ENCODE measurements around the gene HAUS7.

Gene HAUS7

DNA sequence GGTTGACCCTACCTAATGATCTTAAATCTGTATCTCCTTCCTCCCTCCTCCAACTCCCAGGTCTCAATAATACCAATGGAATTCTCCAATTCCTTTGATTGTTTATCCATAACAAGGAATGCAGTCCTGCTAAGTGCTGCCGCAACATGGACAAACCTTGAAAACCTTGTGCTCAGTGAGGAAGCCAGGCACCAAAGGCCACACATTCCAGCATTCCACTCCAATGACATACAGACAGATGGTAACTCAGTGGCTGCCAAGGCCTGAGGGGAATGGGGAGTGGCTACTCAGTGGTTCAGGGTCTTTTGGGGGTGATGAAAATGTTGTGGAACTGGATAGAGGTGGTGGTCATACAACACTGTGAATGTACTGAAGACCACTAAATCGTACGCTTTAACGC lies 10.4 kb downstream of the HAUS7 start:
- Histone ChIP-seq H3K79me2 (ENCODE audit: insufficient read depth, low read depth) (no peaks in the 10 kb centered on the region), H3K9ac (no peak overlapping the region), H3K4me2 (no peak overlapping the region), H3K36me3 (ENCODE audit: insufficient read depth) (no peaks in the 10 kb centered on the region), H3K4me3 (IDR thresholded peaks at IDR 0.05; ENCODE audit: insufficient read depth, low read depth, low read length) (no peak overlapping the region), H3K27ac (no peak overlapping the region), H3K4me1 (ENCODE audit: low read depth, poor library complexity, severe bottlenecking) (no peaks in the 10 kb centered on the region), H3K27me3 (ENCODE audit: insufficient read depth, low read depth) (no peaks in the 10 kb centered on the region), H4K20me1 (ENCODE audit: insufficient read depth) (no peaks in the 10 kb centered on the region), H2AFZ (ENCODE audit: low read depth) (no peak overlapping the region)
- no peak for TF ChIP-seq CTCF (conservative IDR thresholded peaks at IDR 0.05; ENCODE audit: low read depth, low read length)

DNA sequence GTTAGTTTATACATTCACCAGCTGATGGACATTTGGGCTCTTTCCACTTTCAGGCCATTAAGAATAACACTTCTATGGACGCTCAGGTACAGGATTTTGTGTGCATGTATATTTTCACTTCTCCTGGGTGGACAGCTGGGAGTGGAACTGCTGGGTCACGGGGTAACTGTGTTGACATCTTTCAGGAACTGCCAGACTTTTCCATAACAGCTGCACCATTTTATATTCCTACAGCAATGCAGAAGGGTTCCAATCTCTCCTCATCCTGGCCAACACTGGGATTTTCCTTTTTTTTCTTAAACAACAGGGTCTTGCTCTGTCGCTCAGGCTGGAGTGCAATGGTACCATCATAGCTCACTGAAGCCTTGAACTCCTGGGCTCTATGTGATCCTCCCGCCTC lies 11.9 kb downstream of the HAUS7 start:
- Histone ChIP-seq H3K9ac (no peak overlapping the region), H3K36me3 (ENCODE audit: insufficient read depth) (no peaks in the 10 kb centered on the region), H3K27me3 (ENCODE audit: insufficient read depth, low read depth) (no peaks in the 10 kb centered on the region), H3K4me2 (no peak overlapping the region), H3K4me1 (ENCODE audit: low read depth, poor library complexity, severe bottlenecking) (no peaks in the 10 kb centered on the region), H3K27ac (no peak overlapping the region), H3K79me2 (ENCODE audit: insufficient read depth, low read depth) (no peaks in the 10 kb centered on the region), H2AFZ (ENCODE audit: low read depth) (no peak overlapping the region), H4K20me1 (ENCODE audit: insufficient read depth) (no peaks in the 10 kb centered on the region), H3K4me3 (IDR thresholded peaks at IDR 0.05; ENCODE audit: insufficient read depth, low read depth, low read length) (no peak overlapping the region)
- TF ChIP-seq CTCF (conservative IDR thresholded peaks at IDR 0.05; ENCODE audit: low read depth, low read length), result no peak

- Histone ChIP-seq H3K4me2 (no peak overlapping the region), H3K27ac (no peak overlapping the region), H3K4me1 (ENCODE audit: low read depth, poor library complexity, severe bottlenecking) (no peaks in the 10 kb centered on the region), H3K9ac (no peak overlapping the region), H4K20me1 (ENCODE audit: insufficient read depth) (no peaks in the 10 kb centered on the region), H3K27me3 (ENCODE audit: insufficient read depth, low read depth) (no peaks in the 10 kb centered on the region), H3K36me3 (ENCODE audit: insufficient read depth) (no peaks in the 10 kb centered on the region), H3K4me3 (IDR thresholded peaks at IDR 0.05; ENCODE audit: insufficient read depth, low read depth, low read length) (no peak overlapping the region), H3K79me2 (ENCODE audit: insufficient read depth, low read depth) (no peaks in the 10 kb centered on the region), H2AFZ (ENCODE audit: low read depth) (no peak overlapping the region)
- no peak for TF ChIP-seq CTCF (conservative IDR thresholded peaks at IDR 0.05; ENCODE audit: low read depth, low read length)
Observed at GRCh38 chrX:153457827-153458466, 12.4 kb downstream of the HAUS7 start.

DNA sequence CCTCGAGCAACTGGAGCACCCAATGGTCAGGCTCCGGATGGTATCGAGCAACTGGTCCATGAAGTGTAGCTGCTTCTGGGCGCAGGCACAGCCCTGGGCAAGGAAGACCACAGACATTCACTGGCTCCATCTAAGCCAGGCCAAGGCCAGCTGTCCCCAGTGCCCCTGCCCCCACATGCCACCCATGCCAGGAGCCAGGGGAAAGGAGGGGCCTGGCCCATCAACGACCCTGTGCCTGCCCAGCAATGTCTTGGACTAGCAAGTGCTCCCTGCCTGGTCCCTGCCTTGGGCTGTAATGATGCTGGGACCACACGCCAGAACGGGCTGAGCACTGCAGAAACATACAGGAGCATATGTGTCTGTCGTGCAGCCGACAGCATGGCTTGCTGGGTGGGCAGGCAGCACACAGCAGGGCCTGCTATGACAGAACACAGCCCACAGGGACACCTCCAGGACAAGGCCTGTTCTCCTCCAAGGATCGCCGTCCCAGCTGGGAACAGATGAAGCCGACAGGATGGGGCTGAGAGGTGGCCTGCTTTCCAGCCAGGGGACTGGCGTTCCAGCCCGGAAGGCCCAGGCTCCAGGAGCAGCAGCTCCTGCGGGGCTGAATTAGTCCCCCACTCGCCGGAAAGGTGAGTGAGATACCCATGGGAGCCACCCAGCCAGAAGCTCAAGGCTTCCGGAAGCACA lies 13.1 kb downstream of the HAUS7 start:
- H3K4me1 ChIP-seq (ENCODE audit: low read depth, poor library complexity, severe bottlenecking), result no peaks in the 10 kb centered on the region
- H4K20me1 ChIP-seq (ENCODE audit: insufficient read depth), result no peaks in the 10 kb centered on the region
- H3K36me3 ChIP-seq (ENCODE audit: insufficient read depth), result no peaks in the 10 kb centered on the region
- no peaks in the 10 kb centered on the region for H3K27me3 ChIP-seq (ENCODE audit: insufficient read depth, low read depth)
- H2AFZ ChIP-seq (ENCODE audit: low read depth), result no peak overlapping the region
- H3K4me3 ChIP-seq (IDR thresholded peaks at IDR 0.05; ENCODE audit: insufficient read depth, low read depth, low read length), result no peak overlapping the region
- H3K27ac ChIP-seq, result no peak overlapping the region
- no peak overlapping the region for H3K4me2 ChIP-seq
- no peak for TF ChIP-seq CTCF (conservative IDR thresholded peaks at IDR 0.05; ENCODE audit: low read depth, low read length)
- no peaks in the 10 kb centered on the region for H3K79me2 ChIP-seq (ENCODE audit: insufficient read depth, low read depth)
- H3K9ac ChIP-seq, result no peak overlapping the region

Measured in KMS-11 (cell line).